HG03558 (cell line): ENCODE data around the gene TRAPPC2.
A peak's percentile ranks its signal among the peaks of the same experiment; 100 is the strongest.
"Not testable (repeated sequence)": the region's sequence is repeated elsewhere in the genome, so short reads cannot be mapped to it uniquely, and the experiment has no call there.

Experiments
- ATAC-seq: cut with Tn5 transposase; IDR thresholded peaks from one replicate; pipeline ENCODE4 v1.9.1; 2021; ENCODE audit warnings: moderate number of reproducible peaks; ENCODE audit not compliant: unreplicated experiment; ENCODE audit errors: extremely low read depth

The TRAPPC2 gene

GRCh38 chrX:13681595-13681994 lies 52.8 kb downstream of the TRAPPC2 start:
- no peak for ATAC-seq

- ATAC-seq: not testable (repeated sequence)
Measured at GRCh38 chrX:13679700-13680099, 54.7 kb downstream of the TRAPPC2 start.

- ATAC-seq: no peak
Measured at GRCh38 chrX:13676885-13677284, 57.5 kb downstream of the TRAPPC2 start.

GRCh38 chrX:13673016-13673415 lies 61.4 kb downstream of the TRAPPC2 start:
- no peak for ATAC-seq

- ATAC-seq: no peak
Measured at GRCh38 chrX:13670197-13670596, 64.2 kb downstream of the TRAPPC2 start.

GRCh38 chrX:13669755-13670154 lies 64.7 kb downstream of the TRAPPC2 start:
- ATAC-seq: not testable (repeated sequence)

- ATAC-seq: peak; percentile 48
Measured at GRCh38 chrX:13669246-13669737, 65.1 kb downstream of the TRAPPC2 start.

GRCh38 chrX:13667919-13668318 lies 66.5 kb downstream of the TRAPPC2 start:
- ATAC-seq: no peak

- no peak for ATAC-seq
Measured at GRCh38 chrX:13666836-13667235, 67.6 kb downstream of the TRAPPC2 start.

GRCh38 chrX:13664020-13664419 lies 70.4 kb downstream of the TRAPPC2 start:
- no peak for ATAC-seq

GRCh38 chrX:13662355-13662791 lies 72.0 kb downstream of the TRAPPC2 start:
- ATAC-seq: no peak
